Islet precursor cell (in vitro differentiated cells): ENCODE measurements around the gene PCBP4.
A peak's percentile ranks its signal among the peaks of the same experiment; 100 is the strongest.

ENCODE experiments used
- DNase-seq: peaks from one replicate; pipeline ENCODE4 v3.0.0-alpha.2; 2018

PCBP4 gene

DNA sequence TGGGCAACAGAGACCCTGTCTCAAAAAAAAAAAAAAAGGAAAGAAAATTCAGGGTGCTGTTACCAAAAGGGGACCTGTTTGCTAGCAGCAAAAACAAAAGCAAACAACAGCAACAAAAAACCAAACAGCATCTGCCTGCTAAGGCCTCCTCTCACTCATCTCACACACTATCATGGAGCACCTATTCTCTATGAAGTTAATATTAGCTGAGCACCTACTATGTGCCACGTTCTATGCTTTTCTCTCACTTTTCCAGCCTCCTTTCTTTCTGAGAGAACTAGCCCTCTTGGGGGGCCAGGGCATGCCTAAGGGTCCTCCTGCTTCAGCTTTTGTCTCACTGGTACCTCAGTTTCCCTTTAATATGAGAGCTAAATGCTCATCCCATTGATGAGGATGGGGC lies 12.5 kb downstream of the PCBP4 start:
- no peak for DNase-seq

DNA sequence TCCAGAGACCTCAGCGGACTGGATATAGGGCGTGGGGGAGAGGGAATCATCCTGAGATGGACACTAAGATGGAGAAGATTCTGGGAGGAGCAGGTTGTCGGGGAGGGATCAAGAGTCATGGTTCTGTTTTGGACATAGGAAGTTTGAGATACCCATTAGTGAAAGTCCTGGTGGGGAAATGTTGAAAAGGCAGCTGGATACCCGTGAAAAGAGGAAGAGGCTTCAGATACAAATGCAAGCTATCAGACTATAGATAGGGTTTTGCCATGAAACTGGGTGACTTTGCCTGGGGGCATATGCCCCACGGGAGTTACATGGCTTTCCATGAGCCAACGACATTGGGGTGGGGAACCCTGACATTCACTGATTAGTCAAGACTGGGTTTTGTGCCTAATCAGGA lies 13.1 kb downstream of the PCBP4 start:
- DNase-seq = no peak

DNA sequence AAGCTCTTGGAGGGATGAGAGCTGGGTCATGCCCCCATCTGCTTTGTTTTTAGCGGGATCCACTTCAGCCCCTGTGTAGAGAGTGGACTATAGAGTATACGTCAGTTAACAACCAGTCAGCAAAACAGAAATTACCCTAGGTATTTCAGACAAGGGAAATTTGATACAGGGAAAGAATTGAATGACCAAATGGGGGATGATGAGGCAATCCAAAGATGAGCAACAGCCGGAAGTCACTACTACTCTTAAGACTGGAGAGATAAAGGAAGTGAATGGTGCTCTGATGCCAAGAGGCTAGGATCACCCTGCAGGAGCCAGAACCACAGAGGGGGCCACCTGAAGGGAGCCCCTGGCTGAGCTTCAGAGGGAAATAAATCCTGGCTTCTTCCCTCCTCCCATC lies 13.8 kb downstream of the PCBP4 start:
- no peak for DNase-seq

DNA sequence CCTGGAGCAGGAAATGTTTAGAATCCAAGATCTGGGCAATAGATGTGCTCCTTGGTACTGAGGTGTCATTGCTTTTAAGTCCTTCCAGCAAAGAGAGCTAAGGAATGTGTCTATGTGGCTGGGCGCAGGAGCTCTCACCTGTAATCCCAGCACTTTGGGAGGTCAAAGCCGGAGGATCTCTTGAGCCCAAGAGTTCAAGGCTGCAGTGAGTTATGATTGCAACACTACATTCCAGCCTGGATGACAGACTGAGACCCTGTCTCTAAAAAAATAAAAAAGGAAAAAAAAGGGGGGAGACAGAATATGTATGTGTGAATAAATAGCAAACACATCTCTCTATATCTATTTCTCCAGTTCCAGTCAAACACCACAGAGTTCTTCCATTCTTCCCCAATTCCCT lies 16.4 kb downstream of the PCBP4 start:
- no peak for DNase-seq

DNA sequence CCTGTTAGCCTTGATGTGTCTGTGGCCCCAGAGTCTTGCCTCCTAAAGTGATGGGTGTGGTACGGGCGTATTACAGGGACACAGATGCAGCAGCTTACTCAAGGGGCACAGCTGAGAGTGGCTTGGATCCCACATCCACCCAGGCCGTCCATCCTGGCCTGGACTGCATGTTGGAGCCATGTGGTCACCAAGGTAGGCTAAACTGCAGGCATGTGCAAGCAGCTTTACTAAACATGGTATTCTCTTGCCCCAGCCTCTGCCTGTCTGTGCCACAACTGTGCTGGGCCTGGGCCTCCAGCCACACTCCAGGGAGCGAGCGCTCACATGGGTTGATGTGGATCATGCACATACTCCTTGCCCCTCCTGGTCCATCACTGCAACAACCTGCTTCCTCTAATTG lies 18.1 kb downstream of the PCBP4 start:
- peak; percentile 32 for DNase-seq

DNA sequence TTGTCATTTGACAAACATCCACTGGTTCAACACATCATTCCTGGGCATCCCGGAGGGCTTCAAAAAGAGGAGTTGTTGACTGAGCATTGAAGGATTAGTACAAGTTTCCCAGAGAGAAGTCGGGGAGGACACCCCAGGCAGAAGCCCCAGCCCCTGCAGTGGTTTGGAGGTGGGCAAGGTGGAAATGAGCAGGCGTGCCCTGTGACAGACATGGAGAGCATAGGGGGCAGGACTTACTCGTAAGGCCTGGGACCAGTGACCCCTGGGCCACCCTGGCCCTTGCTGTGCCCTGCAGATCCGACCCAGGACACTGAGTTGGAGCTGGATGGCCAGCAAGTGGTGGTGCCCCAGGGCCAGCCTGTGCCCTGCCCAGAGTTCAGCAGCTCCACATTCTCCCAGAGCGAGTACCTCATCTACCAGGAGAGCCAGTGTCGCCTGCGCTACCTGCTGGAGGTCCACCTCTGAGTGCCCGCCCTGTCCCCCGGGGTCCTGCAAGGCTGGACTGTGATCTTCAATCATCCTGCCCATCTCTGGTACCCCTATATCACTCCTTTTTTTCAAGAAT lies 19.2 kb downstream of the PCBP4 start:
- DNase-seq = peak; percentile 46

DNA sequence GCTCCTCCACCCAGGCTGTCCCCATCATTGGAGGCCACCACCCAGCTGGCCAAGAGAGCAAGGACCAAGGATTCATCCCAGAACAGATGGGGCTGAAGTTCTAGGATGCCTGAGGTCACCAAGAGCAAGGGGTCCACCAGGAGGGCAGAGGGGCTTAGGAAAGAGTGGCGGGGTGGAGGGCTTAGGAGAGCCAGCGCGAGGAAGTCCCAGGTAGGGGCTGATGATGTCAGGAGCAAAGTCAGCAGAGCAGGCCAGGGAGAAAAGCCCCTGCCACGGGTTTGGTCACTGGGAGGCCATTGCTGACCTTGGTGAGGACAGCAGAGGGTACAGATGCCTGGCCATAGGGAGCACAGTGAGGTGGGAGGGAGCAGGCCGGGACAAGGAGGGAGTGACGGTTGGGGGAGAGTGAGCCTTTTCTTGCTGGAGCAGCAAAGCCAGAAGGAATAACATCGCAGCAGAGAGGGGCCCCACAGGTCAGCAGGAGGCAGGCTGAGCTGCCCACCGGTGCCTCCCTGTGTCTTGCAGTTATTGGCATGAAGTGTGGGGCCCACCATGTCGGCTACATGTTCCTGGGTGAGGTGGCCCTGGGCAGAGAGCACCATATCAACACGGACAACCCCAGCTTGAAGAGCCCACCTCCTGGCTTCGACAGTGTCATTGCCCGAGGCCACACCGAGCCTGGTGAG lies 19.9 kb downstream of the PCBP4 start:
- peak; percentile 49 for DNase-seq

DNA sequence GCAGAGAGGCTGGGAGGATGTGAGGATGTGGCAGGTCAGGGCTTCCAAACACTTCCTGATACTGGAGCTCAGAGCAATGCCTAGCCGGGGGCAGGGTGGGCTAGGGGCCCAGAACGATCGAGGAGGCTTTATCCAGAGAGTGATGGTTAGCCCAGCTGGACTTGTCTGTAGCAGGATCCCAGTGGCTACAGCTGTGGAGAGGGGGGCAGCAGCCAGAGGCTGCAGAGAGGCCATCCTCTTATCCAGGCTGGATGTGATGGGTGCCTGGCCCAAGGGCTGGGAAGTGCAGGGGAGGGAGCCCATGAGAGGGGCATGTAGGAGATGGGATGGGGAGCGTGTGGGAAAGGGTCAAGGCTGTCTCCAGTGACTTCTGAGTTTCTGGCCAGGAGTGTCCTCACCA lies 20.5 kb downstream of the PCBP4 start:
- DNase-seq = peak; percentile 44

DNA sequence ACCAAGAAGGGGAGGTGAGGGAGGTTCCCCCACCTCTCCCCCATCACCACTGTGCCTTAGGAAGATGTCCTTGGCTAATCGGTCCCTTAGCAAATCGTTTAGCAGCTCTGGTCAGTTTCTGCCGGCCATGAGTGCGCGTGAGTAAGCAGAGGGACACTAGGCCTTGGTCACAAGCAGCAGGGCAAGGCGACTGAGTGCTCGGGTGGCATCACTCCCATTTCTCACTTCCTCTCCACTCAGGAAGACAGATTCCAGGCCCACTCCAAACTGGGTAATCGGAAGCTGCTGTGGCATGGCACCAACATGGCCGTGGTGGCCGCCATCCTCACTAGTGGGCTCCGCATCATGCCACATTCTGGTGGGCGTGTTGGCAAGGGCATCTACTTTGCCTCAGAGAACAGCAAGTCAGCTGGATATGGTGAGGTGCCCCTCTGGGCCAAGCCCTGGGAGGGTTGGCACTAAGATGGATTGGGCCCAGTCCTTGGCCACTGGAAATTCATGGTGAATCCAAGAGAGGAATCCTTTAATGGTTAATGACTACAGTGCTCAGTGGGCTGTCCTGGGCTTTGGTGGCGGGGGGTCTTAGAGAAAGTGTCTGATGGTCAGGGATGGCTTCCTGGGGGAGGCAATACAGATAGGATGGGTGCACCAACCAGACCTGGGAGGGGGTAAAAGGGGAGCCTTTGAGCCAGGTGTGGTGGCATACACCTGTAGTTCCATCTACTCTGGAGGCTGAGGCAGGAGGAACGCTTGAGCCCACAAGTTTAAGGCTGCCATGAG lies 21.1 kb downstream of the PCBP4 start:
- DNase-seq = peak; percentile 32

DNA sequence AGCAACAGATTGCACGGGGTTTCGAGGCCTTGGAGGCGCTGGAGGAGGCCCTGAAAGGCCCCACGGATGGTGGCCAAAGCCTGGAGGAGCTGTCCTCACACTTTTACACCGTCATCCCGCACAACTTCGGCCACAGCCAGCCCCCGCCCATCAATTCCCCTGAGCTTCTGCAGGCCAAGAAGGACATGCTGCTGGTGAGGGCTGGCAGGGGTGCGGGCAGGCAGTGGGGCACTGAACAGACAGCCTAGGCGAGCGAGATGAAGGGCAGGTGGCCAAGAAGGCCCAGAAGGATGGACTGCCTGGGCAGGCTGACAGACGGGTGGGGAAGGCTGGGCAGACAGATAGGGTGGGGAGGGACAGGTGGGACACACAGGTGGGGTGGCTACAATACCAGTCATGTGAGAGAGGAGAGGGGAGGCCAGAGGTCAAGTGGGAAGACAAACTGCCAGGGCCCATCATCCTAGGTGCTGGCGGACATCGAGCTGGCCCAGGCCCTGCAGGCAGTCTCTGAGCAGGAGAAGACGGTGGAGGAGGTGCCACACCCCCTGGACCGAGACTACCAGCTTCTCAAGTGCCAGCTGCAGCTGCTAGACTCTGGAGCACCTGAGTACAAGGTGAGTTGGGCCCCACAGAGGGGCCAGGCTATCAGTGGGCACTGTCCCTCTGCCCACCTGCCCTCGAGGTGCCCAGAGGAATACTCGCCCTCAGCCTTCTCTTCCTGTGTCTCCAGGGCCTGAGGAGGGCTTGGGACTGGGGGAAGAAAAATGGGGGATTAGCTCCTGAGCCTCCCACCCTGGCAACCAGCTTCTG lies 22.0 kb downstream of the PCBP4 start:
- peak; percentile 46 for DNase-seq

DNA sequence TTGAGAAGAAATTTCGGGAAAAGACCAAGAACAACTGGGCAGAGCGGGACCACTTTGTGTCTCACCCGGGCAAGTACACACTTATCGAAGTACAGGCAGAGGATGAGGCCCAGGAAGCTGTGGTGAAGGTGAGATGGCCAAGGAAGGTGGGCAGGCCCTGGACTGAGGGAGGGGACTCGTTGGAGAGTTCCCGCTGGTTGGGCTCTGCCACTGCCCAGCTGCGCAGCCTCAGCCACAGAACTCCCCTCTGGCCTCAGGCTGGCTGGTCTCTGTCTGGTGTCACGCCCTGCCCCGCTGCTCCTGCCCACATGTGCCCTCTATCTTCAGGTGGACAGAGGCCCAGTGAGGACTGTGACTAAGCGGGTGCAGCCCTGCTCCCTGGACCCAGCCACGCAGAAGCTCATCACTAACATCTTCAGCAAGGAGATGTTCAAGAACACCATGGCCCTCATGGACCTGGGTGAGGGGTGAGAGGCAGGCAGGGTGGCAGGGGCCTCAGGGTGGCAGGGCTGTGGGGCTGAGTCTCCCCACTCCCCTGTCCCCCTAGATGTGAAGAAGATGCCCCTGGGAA lies 22.7 kb downstream of the PCBP4 start:
- no peak for DNase-seq

DNA sequence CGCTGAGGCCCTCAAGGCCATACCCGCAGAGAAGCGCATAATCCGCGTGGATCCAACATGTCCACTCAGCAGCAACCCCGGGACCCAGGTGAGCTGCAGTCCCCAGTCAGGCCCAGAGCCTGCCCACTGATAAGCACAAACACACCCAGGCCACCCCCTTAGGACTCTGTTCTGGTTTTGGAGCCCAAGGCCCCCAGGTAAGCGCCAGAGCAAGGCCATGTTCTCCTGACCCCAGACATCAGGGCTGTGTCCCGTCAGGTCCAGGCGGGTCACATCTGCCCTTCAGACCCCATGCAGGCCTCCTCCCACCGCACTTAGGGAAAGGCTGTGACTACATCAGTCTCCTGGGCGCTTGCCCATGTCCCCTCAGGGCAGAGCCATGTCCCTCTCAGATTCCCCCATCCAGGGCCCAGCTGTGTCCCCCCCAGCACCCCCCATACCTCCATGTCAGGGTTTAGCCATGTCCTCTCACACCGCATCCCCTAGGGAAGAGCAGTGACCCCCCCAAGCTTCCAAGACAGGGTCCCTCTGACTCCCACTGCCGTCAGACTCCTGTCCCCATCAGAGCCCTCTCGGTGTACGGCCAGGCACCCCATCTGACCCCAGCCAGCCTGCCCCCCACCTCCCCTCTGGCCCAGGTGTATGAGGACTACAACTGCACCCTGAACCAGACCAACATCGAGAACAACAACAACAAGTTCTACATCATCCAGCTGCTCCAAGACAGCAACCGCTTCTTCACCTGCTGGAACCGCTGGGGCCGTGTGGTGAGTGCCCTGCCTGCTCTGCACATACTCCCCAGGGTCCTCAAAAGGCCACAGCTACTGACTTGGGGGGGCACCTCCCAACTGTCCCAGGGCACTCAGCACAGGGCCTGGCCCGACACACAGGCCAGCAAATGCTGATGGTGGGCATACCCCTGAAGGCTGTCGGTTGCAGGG lies 23.5 kb downstream of the PCBP4 start:
- peak; percentile 42 for DNase-seq

DNA sequence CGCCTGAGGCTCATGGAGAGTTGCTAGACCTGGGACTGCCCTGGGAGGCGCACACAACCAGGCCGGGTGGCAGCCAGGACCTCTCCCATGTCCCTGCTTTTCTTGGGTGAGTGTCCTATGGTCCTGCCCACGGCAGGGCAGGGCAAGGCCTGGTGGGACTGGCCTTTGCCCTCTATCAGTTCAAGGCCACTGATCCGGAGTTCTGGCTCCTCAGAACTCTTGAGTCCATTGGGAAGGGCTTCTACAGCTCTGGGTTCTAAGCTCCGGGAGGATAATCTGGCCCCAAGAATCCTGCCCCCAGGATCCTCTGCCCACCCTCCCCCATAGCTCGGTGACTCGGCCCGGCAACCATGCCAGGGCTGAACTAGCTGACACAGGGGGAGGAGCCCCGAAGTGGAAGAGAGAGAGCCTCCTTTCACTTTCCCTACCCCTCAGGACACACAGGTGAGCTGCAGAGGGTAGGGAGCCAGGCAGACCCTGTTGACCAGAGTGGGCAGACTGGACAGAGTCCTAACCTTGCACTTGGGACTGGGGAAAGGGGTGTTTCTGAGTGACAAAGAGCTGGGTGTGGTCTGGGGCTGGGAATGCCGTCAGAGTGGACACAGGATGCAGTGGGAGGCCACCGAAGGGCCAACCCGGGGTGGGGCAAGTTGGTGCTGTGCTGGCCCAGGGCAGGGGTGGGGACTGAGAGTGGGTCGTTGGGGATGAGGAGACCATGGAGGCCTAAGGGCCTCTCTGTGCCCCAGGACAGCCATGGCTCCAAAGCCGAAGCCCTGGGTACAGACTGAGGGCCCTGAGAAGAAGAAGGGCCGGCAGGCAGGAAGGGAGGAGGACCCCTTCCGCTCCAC lies 24.4 kb downstream of the PCBP4 start:
- peak; percentile 52 for DNase-seq

DNA sequence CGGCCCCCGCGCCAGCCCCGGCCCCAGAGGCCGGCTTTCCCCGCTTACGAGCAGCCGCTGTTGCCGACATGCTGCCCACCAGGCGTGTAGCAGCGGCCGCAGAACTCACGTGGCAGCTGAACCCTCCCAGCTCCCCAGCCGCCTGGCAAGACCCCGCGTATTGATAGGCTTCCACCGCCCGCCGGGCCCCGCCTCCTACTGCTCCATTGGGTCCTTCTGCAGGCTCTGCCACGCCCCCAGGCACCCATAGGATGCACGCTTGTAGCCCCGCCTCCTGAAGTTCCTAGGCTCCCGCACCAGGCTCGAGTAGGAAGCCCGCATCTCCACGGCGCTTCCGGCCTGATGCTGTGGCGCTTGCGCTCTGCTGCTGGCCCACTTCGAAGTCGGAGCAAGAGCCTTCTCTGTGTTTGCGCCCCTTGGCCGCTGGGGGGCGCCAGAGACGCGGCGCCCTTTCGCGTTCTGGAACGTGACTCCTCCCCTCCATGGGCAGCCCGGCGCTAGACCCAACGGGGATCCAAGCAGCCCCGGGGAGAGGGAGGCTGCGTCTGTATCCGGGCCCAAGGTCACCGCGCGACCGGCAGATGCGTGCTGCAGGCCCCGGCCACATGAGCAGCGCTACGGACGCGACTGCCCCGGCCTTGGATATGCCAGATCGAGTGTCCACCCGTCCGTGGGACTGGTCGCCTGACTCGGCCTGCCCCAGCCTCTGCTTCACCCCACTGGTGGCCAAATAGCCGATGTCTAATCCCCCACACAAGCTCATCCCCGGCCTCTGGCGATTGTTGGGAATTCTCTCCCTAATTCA lies 25.3 kb downstream of the PCBP4 start, which contains the start of the genes PARP3 and RRP9:
TSS of gene PARP3 (plus strand) at position 566 of the 805 bp plus-strand sequence. CDS start 993 bp downstream, outside the sequence.
TSS of gene RRP9 (minus strand) at position 107 of the 805 bp plus-strand sequence. CDS start at position 70, 37 bp downstream.
- peak; percentile 100 for DNase-seq

DNA sequence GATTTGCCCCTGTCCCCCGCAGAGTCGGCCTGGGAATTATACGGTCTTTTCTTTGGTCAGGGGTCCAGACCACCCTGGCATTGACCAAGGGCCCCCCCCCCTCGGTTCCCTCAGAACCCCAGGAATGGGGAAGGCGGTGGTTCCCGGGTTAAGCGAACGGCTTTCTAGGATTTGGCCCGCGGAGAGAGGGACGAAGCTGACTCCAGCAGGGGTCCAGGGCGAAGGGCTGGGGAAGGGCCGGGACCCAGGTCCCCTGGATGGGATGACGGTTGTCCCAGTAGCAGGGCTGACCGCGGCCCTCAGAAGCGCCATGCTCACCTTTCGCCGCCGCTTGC lies 25.8 kb downstream of the PCBP4 start:
- no peak for DNase-seq

DNA sequence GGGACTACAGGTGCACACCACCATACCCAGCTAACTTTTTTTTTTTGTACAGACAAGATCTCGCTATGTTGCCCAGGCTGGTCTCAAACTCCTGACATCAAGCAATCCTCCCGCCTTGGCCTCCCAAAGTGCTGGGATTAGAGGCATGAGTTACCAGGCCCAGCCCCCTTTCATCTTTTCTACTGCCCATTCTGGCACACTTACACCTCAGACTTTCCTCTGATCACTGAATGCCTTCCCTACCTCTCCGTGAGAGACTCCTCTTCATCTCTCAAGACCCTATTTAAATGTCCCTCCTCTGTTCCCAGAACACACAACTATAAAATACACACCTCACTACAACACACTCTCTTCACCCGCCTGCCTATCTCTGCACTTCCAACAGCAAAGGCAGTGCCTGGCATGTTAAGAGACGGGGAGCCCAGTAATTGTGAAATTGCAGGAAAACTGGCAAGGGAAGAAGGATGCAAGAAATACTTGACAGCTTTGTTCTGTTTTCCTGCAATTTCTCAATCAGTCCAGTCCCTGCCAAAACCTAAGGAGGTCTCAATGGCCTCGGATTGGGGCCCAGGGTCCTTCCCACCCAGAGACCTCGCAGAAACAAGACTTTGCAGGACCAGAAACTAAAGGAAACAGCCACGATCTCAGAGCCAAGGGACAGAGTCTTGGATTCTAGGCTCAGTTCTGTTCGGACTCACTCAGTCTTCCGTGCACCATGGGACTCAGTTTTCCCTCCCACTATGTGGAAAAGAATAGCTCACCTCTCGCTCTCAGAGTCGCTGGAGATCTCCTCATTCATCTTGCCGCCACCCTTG lies 26.4 kb downstream of the PCBP4 start:
- DNase-seq = no peak

DNA sequence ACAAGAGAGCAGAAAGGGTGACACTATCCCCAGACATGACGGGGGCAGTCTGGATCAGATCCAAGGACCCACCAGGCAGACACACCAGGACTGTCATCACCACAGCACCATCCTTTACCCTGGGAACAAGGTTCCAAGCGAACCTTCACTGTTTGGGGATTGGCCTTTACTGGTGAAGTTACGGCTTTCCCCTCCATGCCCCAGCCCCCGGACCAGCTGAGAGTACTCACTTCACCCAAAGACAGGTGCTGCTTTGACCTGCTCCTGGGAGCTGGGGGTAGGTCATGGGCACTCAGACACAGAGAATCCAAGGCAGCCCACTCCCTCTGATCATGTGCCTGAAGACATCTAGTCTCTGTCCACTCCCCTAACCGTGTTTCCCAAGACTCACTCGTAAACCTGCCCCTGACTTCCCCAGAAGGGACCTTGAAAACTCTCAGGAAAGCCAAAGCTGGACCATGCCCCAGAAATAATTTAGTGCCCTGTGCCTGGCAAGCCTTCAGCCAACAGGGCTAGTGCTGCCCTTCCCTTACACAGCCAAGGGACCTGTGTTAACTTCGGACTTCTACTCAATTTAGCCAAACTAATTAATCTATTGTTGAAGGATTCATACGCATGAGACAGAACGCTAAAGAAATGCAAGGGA lies 28.4 kb downstream of the PCBP4 start:
- peak; percentile 35 for DNase-seq
